Suppressor macrophage treated with lipopolysaccharide for 4 hours (primary cell): Measurements from ENCODE around the gene KRT4.

Experiments
- DNase-seq: peaks from one replicate; pipeline ENCODE4 v3.0.0-alpha.2; 2020

KRT4 gene

DNA sequence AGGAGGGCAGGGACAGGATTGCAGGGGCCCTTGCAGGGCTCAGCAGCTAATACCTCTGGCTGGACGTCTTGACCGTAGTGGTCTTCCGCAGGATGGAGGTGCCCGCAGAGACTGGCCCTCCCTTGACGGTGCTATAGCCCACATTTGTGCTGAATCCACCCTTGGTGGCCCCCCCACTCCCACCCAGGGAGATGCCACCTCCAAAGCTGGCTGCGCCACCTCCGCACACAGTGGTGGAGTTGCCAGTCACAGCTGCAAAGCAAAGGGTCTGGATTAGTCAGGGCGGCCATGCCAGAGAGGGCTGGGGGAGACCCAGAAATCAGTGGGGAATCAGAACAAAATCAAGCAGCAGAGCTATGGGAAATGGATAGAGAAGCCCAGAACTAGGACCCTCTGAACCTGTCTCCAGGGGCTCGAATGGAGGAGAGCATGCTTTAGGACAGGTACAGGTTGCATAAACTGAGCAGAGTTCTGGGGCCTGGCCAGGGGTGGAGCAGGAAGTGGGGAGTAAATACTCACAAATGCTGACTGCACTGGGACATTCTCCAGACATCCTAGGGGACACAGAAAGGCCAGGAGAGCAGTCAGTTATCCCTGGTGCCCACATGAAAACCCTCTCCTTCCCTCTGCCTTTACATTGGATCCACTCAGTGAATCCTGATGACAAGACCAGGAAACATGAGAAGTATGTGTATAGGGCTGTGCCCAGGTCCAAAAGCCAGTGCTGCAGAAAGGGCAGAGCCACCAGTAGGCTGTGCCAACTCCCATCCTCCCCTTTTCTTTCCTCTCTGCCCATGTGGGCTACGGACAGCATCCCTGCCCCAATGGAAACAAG is 8.1 kb upstream of the KRT4 start:
- no peak for DNase-seq

DNA sequence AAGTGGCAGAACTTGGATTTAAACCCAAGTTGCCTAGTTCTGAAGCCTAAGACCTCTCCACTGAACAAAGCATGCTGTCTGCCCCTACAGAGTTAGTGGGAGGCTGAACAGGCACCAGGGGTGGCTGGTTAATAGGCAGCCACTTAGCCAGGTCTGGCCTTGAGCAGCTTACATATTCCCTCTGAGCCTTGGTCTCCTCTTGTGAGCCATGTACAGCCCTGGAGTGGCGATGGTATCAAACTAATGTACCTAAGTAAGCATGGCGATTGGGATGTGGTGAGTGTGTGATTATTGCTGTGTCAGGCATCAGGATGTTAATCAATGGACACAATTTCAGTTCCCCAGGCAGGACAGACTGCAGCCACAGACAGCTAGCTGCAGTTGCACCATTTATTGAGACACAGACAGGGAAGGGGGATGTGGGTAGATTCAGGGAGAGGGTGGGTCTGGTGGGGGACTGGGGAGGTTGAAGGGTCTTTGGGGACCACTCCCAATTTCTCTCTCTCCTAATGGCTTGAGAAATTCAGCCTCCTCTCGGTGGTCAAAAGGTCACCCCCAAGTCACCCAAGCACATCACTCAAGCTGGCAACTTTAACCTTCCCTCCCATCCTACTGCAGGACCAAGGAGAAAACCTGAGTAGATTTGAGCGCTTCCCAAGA is 7.3 kb upstream of the KRT4 start:
- no peak for DNase-seq

DNA sequence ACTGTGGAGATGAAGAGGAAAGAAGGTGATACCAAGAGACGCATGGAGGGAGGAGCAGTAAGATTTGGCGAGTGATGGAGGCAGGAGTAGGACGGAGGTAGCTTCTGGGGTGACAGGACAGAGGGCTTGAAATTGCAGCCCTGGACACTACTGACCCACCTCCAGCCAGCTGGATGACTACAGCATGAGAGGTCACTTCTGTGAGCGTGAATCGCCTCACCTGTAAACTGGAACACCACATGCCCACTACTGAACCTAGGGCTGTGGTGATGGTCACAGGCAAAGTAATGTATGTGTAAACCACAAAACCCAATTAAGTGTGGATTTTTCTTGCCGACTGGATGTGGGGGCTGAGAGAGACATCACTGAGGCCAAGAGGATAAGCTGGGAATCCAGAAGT is 6.6 kb upstream of the KRT4 start:
- DNase-seq, result no peak

GRCh38 chr12:52819731-52820510 is 6.0 kb upstream of the KRT4 start:
- DNase-seq, result no peak

- DNase-seq, result no peak
Observed at GRCh38 chr12:52818887-52819420, 5.0 kb upstream of the KRT4 start.

GRCh38 chr12:52818388-52818787 is 4.5 kb upstream of the KRT4 start:
- no peak for DNase-seq

DNA sequence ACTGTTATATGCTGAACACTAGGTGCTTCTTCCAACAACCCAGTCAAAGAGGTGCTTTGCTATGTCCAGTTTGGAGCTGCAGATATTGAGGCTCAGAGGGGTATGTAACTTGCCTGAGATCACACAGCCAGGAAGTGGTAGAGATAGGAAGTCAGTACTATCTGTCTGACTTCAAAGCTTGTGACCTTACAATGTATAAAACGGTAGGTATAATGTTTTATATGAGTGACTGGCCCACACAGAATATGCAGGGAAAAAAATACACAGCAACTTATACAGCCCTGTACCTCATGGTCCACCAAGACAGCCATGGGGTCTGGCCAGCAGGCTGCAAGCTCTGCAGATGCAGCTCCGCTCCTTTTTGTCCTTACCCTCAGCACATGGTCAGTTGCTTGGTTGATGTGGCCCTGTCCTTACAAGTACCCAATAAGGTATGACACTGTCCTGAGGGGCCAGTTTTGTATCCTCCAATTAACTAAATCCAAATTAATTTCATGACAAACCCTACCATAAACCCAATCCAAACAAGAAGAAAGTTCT is 3.9 kb upstream of the KRT4 start:
- DNase-seq, result no peak

GRCh38 chr12:52817003-52817698 is 3.2 kb upstream of the KRT4 start:
- no peak for DNase-seq

DNA sequence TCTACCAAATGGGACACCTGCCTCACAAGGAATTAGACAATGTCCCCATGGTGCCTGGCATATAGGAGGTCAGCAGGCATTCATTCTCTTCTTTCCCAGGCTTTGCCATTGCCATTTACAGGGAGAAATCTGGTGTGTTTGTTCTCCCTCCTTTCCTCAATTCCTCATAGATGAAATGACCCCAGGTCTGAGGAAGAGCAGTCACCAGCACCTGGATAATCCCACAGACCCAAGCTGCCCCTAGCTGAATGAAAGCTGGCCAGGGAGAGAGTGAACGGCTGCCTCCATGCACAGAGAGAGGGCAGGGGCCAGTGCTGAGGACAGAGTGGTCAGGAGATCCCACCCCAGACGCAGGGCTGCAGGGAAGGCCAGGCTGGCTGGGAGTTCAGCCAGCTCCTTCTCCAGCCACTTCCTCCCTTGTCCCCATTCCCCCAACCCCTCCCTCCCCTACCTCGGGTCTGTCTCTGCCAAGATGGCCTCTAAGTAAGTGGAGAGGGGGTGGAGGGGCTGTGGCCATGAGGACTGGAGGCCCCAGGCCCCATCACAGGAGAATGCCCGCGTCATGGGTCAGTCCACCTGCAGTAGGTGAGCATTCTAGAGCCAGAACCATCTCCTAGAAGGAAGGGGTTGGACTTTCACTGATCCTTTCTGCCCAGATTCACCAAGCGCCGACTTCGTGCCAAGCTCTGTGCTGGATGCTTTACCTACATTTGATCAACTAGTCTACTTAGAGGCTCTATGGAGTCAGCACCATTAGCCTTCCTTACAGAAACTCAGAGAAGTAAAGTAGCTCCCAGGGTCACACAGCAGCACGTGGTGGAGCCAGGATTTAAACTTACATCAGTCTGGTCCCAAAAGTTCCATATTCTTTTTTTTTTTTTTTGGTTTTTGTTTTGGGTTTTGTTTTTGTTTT is 2.0 kb upstream of the KRT4 start:
- DNase-seq, result no peak

GRCh38 chr12:52815161-52815560 is 1.2 kb upstream of the KRT4 start:
- no peak for DNase-seq

DNA sequence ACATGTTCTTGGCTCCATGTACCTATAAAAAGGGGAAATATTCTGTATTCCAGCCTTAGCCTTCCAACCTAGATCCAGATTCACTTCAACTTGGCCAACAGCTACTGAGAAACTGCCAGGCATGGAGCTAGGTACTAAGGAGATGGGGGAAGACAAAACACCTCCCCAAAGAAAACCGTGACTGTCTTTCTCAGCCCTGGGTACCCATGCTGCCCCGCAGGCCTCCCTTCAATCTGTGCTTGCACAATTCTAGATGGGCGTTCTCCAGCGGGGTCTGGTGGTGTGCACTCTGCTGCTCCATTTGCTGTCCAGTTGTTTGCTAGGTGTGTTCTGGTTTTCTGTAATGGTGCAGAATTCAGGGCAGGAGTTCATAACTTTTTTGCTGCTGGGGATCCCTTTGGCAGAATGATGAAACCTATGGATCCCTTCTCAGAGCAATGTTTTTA is 817 bp upstream of the KRT4 start:
- no peak for DNase-seq

- no peak for DNase-seq
Observed at GRCh38 chr12:52813203-52813819, 605 bp downstream of the KRT4 start.

DNA sequence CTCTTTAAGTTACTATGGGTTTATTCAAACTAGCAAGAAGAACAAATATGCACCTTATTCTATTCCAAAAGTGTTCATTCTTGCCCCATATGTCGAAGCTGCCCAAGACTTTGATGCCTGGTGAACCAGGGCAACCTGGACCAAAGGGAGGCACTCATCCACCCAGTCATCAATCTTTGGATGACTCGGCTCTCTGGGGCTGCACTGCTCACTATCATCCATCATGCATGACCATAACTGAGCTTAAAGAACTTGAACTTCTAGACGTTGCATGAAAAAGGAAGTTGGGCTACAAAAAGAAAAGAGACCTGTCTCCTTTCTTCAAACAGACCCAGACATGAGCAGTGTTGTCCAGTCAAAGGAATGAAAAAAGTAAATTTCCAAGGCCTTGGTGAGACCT is 1.2 kb downstream of the KRT4 start:
- no peak for DNase-seq

GRCh38 chr12:52812073-52812400 is 1.9 kb downstream of the KRT4 start:
- DNase-seq, result no peak

DNA sequence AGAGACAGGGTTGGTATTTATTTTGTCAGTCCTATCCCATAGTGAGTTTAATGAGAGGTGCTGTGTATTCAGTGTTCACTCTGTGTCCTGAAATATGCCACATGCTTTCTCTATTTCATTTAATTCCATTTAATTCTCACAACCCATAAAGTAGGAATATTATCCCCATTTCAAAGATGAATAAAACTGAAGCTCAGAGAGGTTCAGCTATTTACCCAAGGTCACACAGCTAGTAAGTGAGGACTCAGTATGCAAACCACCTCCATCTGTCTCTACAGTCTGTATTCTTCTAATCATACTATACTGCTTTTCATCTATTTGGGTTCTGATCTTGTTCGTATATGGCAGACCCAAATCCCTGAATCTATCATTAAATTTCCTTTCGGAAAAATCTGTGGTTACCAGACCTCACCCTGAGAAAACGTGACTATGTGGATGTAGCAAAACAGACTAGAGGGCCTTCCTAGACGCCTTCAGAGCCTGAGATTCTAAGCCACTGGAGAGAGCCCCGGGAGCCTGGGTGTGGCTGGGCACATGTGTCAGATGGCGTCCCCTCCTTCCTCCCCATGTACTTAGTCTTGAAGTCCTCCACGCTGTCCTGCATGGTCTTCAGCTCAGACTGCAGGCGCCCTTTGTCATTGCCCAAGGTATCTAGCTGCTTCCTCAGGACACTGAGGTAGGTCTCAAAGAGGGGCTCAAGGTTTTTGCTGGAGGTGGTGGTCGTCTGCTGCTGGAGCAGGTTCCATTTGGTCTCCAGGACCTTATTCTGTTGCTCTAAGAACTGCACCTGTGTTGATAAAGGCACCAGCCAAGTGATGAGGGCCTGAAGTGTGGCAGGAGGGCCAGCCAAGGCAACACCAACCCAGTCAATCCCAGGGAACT is 2.5 kb downstream of the KRT4 start:
- no peak for DNase-seq

DNA sequence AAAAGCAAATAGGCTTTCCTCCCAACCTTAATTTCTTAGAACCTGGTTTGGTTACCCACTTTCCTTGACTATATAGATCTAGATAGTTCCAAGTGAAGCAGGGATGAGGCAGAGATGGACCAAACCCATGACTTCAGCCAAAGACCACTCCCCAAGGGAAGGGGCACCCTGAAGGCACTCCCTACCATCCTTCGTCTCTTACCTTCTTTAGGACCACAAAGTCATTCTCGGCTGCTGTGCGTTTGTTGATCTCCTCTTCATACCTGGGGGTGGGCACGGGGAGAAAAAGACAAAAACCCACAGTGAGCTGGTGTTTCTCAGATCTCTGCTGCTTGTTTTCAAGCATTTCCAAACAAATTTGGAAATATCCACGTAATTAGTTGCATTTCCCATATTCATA is 3.4 kb downstream of the KRT4 start:
- no peak for DNase-seq

DNA sequence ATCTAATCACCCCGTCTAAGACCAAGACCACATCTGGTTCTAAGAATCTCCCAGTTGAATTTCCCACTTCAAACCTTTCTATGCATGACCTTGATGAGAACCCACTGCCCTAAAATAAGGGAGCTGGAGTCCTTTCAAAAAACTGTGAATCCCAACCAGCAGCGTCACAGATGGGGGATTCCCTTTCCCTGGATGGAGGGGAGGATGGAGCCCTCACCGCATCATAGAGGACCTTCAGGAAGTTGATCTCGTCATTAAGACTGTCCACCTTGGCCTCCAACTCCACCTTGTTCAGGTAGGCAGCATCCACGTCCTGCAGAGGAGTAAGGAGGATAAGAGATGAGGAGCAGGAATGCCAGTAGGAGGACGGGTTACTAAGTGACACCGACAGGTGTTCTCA is 4.8 kb downstream of the KRT4 start:
- DNase-seq, result no peak

DNA sequence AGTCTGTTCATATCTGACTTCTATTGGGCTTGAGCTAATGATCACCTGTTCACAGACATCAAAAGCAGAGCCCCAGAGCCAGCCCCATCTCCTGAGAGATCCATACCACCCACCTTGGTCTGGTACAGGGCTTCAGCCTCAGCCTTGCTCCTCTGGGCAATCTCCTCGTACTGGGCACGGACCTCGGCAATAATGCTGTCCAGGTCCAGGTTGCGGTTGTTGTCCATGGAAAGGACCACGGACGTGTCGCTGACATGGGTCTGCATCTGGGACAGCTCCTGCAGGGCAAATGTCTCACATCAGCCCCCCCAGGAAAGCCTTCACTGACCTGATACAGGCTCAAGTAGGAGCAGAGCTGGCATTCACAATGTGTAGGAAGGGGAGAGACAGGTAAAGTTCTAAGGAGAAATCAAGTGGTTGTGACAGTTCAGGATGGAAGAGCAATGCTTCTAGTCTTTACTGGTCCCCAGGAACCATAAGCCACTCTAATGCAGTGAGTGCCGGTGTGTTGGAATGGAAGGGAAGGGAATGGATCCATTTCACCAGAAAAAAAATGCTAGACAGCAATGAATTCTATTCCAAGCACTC is 5.2 kb downstream of the KRT4 start:
- DNase-seq, result no peak
